ENCODE data around the gene OR10H5.
"Not testable (repeated sequence)": the region's sequence is repeated elsewhere in the genome, so short reads cannot be mapped to it uniquely, and the experiment has no call there.

The OR10H5 gene

DNA sequence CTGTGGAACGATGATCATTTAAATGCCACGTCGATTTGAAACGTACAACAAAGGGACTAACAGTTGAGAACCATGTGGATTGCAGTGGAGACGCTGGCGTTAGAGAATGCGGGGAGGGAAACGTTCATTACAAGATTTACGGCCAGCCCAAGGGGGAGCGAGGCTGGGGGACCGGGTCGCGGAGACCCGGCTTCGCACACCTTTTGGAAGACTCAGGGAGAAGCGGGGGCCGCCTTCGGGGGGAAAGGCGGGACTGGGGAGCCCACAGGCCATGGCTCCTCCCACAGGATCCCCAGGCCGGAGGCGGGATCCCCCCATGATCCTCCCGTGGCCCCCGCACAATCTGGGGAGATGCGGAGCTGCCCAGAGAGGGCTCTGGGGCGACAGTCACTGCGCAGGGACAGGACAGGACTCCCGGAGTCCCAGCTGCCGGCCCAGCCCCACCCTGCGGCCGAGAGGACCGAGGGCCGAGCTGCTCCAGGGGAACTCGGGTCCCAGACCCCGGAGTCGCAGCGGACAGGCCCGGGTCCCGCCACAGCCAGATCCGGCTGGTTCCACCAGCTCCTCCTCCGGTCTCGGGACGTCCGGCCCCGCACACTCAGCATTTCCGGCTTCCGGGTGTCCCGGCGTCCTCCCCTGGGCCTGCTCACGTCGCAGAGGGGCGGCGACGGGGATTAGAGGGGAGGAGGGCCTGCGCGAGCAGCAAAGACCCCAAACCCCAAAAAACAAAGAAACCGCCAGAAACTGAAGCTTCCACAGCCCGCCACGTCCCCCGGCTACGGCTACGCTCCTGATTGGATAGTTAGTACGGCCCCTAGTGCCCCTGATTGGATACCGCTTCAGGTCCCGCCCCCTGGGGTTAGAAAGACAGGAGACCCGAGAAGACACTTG lies 49.1 kb downstream of the OR10H5 start:
- H3K36me3 ChIP-seq (ENCODE audit: control insufficient read depth, low read length): peaks cover 4% of the 10 kb centered on the region; the same call in 1 of the 2 replicates
- H3K27me3 ChIP-seq (ENCODE audit: control insufficient read depth, low read length): no peaks in the 10 kb centered on the region
- no peak for TF ChIP-seq EZH2phosphoT487 (IDR thresholded peaks at IDR 0.05; ENCODE audit: borderline replicate concordance, low read length)
- TF ChIP-seq, protein P1, sequence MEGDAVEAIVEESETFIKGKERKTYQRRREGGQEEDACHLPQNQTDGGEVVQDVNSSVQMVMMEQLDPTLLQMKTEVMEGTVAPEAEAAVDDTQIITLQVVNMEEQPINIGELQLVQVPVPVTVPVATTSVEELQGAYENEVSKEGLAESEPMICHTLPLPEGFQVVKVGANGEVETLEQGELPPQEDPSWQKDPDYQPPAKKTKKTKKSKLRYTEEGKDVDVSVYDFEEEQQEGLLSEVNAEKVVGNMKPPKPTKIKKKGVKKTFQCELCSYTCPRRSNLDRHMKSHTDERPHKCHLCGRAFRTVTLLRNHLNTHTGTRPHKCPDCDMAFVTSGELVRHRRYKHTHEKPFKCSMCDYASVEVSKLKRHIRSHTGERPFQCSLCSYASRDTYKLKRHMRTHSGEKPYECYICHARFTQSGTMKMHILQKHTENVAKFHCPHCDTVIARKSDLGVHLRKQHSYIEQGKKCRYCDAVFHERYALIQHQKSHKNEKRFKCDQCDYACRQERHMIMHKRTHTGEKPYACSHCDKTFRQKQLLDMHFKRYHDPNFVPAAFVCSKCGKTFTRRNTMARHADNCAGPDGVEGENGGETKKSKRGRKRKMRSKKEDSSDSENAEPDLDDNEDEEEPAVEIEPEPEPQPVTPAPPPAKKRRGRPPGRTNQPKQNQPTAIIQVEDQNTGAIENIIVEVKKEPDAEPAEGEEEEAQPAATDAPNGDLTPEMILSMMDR (IDR thresholded peaks at IDR 0.05; ENCODE audit: low read depth, low read length, poor library complexity, severe bottlenecking): no peak
- H3F3A ChIP-seq (ENCODE audit: control insufficient read depth, insufficient read depth): peaks cover 7% of the 10 kb centered on the region
- H3K79me2 ChIP-seq (ENCODE audit: control insufficient read depth, low read length): no peaks in the 10 kb centered on the region
- no peaks in the 10 kb centered on the region for H4K20me1 ChIP-seq (ENCODE audit: control insufficient read depth, insufficient read depth, low read depth, low read length)
- no peaks in the 10 kb centered on the region for H3K9me3 ChIP-seq (ENCODE audit: control insufficient read depth, insufficient read depth, low read length)
- peaks cover 15% of the 10 kb centered on the region for H3K4me1 ChIP-seq (ENCODE audit: control insufficient read depth, low read length)
- peak overlapping the region; percentile 94 for H3K4me2 ChIP-seq (ENCODE audit: low read length)
- H3K27ac ChIP-seq (ENCODE audit: low read depth, low read length): peak overlapping the region; percentile 86
- H3K4me3 ChIP-seq (ENCODE audit: low read length): peak overlapping the region; percentile 88
- no peaks in the 10 kb centered on the region for H3K9me2 ChIP-seq (replicated peaks; ENCODE audit: control insufficient read depth, low read length)

DNA sequence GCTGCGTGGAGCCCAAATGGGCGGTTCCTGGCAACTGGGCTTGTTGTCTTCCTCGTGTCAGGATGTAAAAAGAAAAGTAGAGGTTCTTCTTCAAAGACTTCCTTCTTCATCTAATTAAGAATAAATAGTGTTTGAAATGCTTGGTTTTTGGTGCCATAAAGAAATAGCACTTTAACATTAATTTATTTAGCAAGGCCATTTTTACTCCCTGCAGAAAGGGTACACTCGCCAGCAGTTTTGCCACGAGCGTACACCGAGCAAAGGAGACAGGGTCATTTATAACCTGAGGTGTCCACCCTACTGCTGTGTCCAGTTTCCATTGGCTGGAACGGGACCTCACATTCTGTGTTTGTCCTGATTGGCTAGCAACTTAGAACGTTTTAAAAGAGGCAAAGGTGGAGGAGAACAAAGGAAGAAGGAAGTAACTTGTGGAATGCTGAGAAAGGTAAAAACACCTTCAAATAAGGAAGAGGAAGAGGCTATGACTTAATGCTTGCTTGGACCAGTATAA lies 49.8 kb downstream of the OR10H5 start:
- TF ChIP-seq, protein P1 (IDR thresholded peaks at IDR 0.05; ENCODE audit: low read depth, low read length, poor library complexity, severe bottlenecking): no peak
- no peak for TF ChIP-seq EZH2phosphoT487 (IDR thresholded peaks at IDR 0.05; ENCODE audit: borderline replicate concordance, low read length)
- Histone ChIP-seq H3K9me3 (ENCODE audit: control insufficient read depth, insufficient read depth, low read length) (no peaks in the 10 kb centered on the region), H3K9me2 (replicated peaks; ENCODE audit: control insufficient read depth, low read length) (no peaks in the 10 kb centered on the region), H3K4me3 (ENCODE audit: low read length) (peak overlapping the region; percentile 88), H4K20me1 (ENCODE audit: control insufficient read depth, insufficient read depth, low read depth, low read length) (no peaks in the 10 kb centered on the region), H3K27ac (ENCODE audit: low read depth, low read length) (peak overlapping the region; percentile 86), H3K4me2 (ENCODE audit: low read length) (peak overlapping the region; percentile 94), H3F3A (ENCODE audit: control insufficient read depth, insufficient read depth) (peaks cover 7% of the 10 kb centered on the region), H3K4me1 (ENCODE audit: control insufficient read depth, low read length) (peaks cover 15% of the 10 kb centered on the region), H3K27me3 (ENCODE audit: control insufficient read depth, low read length) (no peaks in the 10 kb centered on the region), H3K79me2 (ENCODE audit: control insufficient read depth, low read length) (no peaks in the 10 kb centered on the region), H3K36me3 (ENCODE audit: control insufficient read depth, low read length) (peaks cover 4% of the 10 kb centered on the region; the same call in 1 of the 2 replicates)

DNA sequence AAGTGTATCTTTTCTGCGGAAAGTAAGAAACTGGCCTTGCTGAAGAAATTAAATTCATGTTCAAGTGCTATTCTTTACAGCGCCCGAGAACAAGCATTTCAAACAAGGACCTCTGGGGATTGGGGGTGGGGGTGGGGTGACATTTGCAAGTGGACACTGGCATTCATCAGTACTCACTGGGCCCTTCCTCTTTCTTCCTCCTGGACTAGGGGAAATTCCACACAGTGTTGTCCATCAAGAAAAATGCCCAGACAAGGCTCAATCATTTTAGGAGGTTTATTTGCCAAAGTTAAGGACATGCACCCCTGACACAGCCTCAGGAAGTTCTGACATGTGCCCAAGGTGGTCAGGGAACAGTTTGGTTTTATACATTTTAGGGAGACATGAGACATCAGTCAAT lies 50.9 kb downstream of the OR10H5 start:
- H4K20me1 ChIP-seq (ENCODE audit: control insufficient read depth, insufficient read depth, low read depth, low read length): no peaks in the 10 kb centered on the region
- H3K9me3 ChIP-seq (ENCODE audit: control insufficient read depth, insufficient read depth, low read length): no peaks in the 10 kb centered on the region
- peak overlapping the region; percentile 94 for H3K4me2 ChIP-seq (ENCODE audit: low read length)
- TF ChIP-seq, protein P1 (IDR thresholded peaks at IDR 0.05; ENCODE audit: low read depth, low read length, poor library complexity, severe bottlenecking): no peak
- TF ChIP-seq EZH2phosphoT487 (IDR thresholded peaks at IDR 0.05; ENCODE audit: borderline replicate concordance, low read length): no peak
- H3K79me2 ChIP-seq (ENCODE audit: control insufficient read depth, low read length): no peaks in the 10 kb centered on the region
- H3K4me3 ChIP-seq (ENCODE audit: low read length): peak overlapping the region; percentile 88
- peaks cover 4% of the 10 kb centered on the region; the same call in 1 of the 2 replicates for H3K36me3 ChIP-seq (ENCODE audit: control insufficient read depth, low read length)
- H3K9me2 ChIP-seq (replicated peaks; ENCODE audit: control insufficient read depth, low read length): no peaks in the 10 kb centered on the region
- H3K27ac ChIP-seq (ENCODE audit: low read depth, low read length): no peak overlapping the region
- peaks cover 15% of the 10 kb centered on the region for H3K4me1 ChIP-seq (ENCODE audit: control insufficient read depth, low read length)
- H3F3A ChIP-seq (ENCODE audit: control insufficient read depth, insufficient read depth): peaks cover 7% of the 10 kb centered on the region
- H3K27me3 ChIP-seq (ENCODE audit: control insufficient read depth, low read length): no peaks in the 10 kb centered on the region

DNA sequence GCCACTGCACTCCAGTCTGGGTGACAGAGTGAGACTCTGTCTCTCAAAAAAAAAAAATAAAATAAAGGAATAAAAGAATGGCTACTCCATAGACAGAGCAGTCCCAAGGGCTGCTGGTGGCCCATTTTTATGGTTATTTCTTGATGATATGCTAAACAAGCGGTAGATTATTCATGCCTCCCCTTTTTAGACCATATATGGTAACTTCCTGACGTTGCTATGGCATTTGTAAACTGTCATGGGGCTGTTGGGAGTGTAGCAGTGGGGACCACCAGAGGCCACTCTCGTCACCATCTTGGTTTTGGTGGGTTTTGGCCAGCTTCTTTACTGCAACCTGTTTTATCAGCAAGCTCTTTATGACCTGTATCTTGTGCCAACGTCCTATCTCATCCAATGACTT lies 52.4 kb downstream of the OR10H5 start:
- H3K9me3 ChIP-seq (ENCODE audit: control insufficient read depth, insufficient read depth, low read length); H3K4me3 ChIP-seq (ENCODE audit: low read length); H3K27me3 ChIP-seq (ENCODE audit: control insufficient read depth, low read length); H3K9me2 ChIP-seq (replicated peaks; ENCODE audit: control insufficient read depth, low read length); H3K79me2 ChIP-seq (ENCODE audit: control insufficient read depth, low read length); H3K36me3 ChIP-seq (ENCODE audit: control insufficient read depth, low read length); H3K4me2 ChIP-seq (ENCODE audit: low read length); H3K27ac ChIP-seq (ENCODE audit: low read depth, low read length); H3F3A ChIP-seq (ENCODE audit: control insufficient read depth, insufficient read depth); H4K20me1 ChIP-seq (ENCODE audit: control insufficient read depth, insufficient read depth, low read depth, low read length): not testable (repeated sequence)
- H3K4me1 ChIP-seq (ENCODE audit: control insufficient read depth, low read length): peaks cover 15% of the 10 kb centered on the region

Measured in DOHH2 (cell line).